ENCODE data around the gene ATP2B2.

The ATP2B2 gene

GRCh38 chr3:10524799-10525301 lies 19.5 kb upstream of the ATP2B2 start:
- in situ Hi-C loops (cut with MboI; ENCODE audit: low pct_unique_long_range_greater_than_20kb, low sequenced_read_pairs, unreplicated experiment): no loop called here
- DNase-seq (ENCODE audit: low spot score): no peak
- no peak for TF ChIP-seq CTCF (IDR thresholded peaks at IDR 0.05; ENCODE audit: extremely low read depth, insufficient read depth, missing control alignments)

- no peak for TF ChIP-seq CTCF (IDR thresholded peaks at IDR 0.05; ENCODE audit: extremely low read depth, insufficient read depth, missing control alignments)
- no peak for DNase-seq (ENCODE audit: low spot score)
- in situ Hi-C loops (cut with MboI; ENCODE audit: low pct_unique_long_range_greater_than_20kb, low sequenced_read_pairs, unreplicated experiment): no loop called here
These were observed 18.9 kb upstream of the ATP2B2 start for GRCh38 chr3:10524270-10524669.

- in situ Hi-C loops (cut with MboI; ENCODE audit: low pct_unique_long_range_greater_than_20kb, low sequenced_read_pairs, unreplicated experiment): no loop called here
- DNase-seq (ENCODE audit: low spot score): no peak
- TF ChIP-seq CTCF (IDR thresholded peaks at IDR 0.05; ENCODE audit: extremely low read depth, insufficient read depth, missing control alignments): no peak
These were observed 18.2 kb upstream of the ATP2B2 start for GRCh38 chr3:10523561-10523960.

GRCh38 chr3:10522646-10523303 lies 17.4 kb upstream of the ATP2B2 start:
- no peak for DNase-seq (ENCODE audit: low spot score)
- TF ChIP-seq CTCF (IDR thresholded peaks at IDR 0.05; ENCODE audit: extremely low read depth, insufficient read depth, missing control alignments): no peak
- in situ Hi-C loops (cut with MboI; ENCODE audit: low pct_unique_long_range_greater_than_20kb, low sequenced_read_pairs, unreplicated experiment): no loop called here

DNA sequence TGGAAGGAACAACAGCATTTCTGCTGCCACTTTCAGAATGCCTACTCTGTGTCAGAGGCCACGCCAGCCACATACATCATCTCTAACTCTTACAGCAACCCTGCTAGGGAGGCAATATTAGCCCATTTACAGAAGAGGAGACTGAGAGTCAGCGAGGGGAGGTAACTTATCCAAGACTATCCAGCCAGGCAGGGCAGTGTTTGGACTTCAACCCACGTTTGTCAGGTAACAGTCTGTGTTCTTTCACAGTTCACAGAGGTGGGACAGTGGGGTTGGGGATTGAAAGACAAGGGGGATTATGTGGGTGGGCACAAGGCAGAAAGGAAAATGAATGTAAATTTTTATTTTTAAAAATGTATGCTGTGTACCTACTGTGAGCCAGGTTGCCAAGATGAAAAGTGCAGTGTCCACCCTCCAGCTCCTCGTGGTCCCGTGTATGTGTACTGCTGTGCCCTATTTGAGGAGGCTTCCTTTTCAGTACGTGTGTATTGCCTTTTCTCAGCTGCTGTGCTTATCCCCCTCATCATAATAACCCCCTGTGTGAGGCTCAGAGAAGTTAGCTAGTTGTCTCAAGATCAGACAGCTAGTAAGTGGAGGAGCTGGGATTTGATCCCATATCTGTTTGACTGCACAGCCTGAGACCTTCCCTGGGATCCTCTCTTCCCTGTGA lies 16.5 kb upstream of the ATP2B2 start:
- DNase-seq (ENCODE audit: low spot score): no peak
- in situ Hi-C loops (cut with MboI; ENCODE audit: low pct_unique_long_range_greater_than_20kb, low sequenced_read_pairs, unreplicated experiment): no loop called here
- no peak for TF ChIP-seq CTCF (IDR thresholded peaks at IDR 0.05; ENCODE audit: extremely low read depth, insufficient read depth, missing control alignments)

- TF ChIP-seq CTCF (IDR thresholded peaks at IDR 0.05; ENCODE audit: extremely low read depth, insufficient read depth, missing control alignments): no peak
- in situ Hi-C loops (cut with MboI; ENCODE audit: low pct_unique_long_range_greater_than_20kb, low sequenced_read_pairs, unreplicated experiment): no loop called here
- no peak for DNase-seq (ENCODE audit: low spot score)
These were observed 14.7 kb upstream of the ATP2B2 start for GRCh38 chr3:10520072-10520471.

Measured in GM13977 (cell line).